Femur (tissue), 1 donor: ENCODE measurements around the gene PIEZO2.

ENCODE experiments used
- DNase-seq: peaks from one replicate; pipeline ENCODE4 v3.0.0-alpha.2; 2017

PIEZO2 gene

GRCh38 chr18:11055721-11056120, 93.6 kb downstream of the PIEZO2 start:
- no peak for DNase-seq

DNA sequence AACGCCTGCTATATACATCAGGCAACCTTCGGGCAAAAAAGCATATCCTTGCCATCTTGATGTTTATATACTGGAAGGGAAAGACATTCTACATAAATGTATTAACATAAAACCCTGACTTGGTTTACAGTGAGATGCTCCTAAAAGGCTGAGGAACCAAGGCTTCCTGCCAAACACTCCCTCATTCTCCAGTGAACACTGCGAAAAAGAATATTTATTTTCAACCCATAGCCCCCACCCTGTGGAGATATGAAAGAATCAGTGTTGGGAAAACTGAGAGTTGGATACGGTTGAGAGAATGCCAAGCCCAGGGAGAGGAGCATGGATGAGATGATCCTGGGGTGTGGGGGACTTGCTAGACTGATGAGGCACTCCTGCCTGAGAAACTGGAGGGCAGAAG, 94.9 kb downstream of the PIEZO2 start:
- DNase-seq = no peak

DNA sequence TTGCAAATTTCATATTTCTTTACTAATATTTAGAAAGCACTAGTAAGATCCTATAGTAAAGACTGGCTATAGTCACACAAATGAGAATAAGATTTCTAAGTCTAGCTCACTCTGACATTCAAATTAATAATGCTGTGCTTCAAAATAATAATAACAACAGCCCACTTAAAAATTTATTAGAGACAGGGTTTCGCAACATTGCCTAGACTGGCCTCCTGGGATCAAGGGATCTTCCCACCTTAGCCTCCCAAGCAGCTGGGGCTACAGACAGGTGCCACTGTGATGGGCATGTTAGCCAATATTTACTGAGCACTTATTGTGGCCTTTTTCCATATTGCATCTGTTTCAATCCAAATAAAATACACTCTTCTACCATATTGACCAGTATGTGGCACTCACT, 96.1 kb downstream of the PIEZO2 start:
- DNase-seq = no peak

GRCh38 chr18:11052800-11053199, 96.6 kb downstream of the PIEZO2 start:
- DNase-seq = no peak

GRCh38 chr18:11051462-11051861, 97.9 kb downstream of the PIEZO2 start:
- DNase-seq = no peak

- DNase-seq = no peak
These were observed 98.4 kb downstream of the PIEZO2 start for GRCh38 chr18:11050966-11051365.

- no peak for DNase-seq
These were observed 101.6 kb downstream of the PIEZO2 start for GRCh38 chr18:11047817-11048216.

GRCh38 chr18:11047156-11047555, 102.2 kb downstream of the PIEZO2 start:
- DNase-seq = no peak

DNA sequence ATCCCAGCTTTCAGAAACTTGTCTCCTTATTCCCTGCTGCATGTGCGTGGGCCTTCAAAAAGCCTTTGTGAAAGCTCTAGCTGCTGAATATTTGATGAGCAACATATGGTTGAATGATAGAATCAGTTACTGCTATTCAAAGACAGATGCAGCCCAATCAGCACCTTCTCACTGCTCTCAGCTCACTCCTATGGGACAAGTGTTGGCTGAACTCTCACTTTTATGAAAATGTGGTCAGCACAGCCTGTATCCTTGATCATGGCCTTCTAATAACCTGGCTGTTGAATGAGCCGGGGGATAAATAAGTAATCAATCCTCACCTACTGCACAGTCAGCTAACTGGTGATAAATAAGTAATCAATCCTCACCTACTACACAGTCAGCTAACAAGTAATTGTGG, 103.2 kb downstream of the PIEZO2 start:
- DNase-seq = no peak

DNA sequence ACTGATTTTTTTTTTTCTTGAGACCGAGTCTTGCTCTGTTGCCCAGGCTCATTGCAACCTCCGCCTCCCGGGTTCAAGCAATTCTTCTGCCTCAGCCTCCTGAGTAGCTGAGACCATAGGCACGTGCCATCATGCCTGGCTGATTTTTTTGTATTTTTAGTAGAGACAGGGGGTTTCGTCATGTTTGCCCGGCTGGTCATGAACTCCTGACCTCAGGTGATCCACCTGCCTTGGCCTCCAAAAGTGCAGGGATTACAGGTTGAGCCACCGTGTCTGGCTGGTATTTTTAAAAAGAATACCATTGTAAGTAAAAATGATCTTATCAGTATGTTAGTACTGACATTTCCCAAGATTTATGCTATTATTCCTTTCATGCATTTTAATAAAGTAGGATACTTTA, 105.7 kb downstream of the PIEZO2 start:
- no peak for DNase-seq

DNA sequence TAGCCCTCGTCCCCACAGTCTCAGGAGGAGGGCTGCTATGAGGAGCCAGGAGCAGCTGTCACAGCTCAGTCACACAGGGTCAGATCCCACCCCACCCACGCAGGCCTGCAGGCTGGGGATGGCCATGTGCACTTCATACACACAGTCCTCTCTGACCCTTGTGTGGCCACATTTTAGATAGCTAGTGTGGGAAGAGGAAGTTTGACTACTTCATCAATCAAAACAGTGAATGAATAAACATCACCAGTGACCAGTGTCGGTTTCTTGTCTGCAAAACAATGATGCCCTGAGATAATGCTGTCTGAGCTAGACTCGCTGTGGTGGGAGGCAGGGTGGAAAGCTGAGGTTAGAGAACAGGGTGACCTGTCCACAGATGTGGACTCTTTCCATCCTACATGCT, 107.1 kb downstream of the PIEZO2 start:
- DNase-seq = no peak

DNA sequence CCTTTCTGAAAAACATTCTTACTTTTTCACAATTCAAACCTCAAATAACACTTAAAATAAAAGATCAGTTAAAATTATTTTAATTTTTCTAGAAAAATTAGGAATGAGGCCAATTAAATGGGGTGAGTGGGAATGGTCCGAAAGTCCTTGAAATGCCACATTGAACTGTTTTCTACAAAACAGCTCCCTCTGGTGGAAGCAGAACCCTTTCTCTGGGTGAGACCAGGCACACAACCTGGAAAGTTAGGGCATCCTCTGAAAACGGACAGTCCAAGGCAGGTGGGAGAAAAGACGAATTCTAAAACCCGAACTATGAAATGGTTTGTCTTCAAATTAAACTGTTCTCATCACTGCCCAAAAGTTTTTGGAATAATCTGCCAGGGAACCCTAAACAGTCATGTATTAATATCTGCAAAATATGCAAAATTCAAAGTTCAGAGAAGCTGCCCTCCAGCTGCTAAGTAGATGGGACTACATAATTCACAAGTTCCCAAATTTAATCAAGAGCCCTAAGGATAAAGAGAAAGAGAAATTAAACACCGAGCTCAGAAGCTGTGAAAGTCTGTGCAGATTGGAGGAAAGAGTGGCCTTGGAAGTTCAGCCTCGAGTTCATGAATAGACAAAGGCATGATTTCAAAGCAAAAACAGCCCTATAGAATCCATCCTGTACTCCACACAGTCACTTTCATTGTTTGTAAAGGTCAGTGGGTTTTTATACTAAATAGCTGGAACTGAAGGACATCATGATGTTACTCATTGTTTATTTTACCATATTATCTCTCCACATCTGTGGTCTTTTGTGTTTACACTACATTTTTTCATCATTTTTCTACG, 108.3 kb downstream of the PIEZO2 start:
- peak; percentile 41 for DNase-seq

DNA sequence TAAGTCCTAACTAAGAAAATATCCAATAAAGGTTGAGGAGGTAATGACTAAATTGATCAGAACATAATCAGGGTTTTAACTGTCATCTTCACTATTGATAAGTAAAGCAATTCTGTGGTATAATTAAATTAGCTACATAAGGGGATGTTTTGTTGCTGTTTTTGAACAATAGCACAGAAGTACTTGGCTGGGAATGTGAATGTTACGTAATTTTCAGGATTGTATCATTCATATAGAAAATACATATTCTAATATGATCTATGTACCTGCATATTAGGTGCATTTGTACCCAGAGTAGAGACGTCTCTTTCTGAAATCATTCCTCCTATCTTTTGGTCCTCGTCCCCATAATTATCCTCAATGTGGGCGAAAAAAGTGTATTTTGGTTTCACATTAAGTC, 109.0 kb downstream of the PIEZO2 start:
- DNase-seq = no peak

DNA sequence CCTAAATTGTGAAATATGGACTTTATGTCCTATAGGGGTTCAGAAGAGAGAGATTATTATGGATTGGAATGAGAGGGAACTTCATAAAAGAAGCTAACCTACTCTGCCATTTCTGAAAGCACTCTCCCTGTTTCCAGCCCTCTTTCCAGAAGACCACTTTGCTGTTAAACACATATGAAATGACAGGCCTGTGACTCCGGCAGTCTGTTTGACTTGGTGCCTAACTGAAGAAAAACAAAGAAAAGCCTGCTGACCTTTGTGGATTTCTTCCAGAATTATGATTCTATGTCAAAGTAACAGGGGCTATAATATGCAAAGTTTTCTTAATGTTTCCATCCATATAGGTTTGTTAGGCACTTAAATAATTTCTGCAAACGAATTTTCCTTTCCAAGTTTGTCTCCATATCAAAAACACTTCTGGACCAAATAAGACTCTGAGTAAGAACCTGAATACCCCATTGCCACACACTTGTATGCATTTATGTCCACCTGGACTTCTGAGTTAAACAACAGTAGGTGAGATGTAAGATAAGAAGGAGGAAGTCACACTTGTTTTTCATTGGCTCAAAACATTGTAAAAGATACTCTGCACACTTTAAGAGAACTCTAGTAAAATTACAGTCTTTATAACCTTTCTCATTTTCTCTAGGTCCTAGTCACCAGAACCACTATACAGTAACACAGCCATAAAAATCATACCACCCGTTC, 111.7 kb downstream of the PIEZO2 start:
- DNase-seq = no peak

DNA sequence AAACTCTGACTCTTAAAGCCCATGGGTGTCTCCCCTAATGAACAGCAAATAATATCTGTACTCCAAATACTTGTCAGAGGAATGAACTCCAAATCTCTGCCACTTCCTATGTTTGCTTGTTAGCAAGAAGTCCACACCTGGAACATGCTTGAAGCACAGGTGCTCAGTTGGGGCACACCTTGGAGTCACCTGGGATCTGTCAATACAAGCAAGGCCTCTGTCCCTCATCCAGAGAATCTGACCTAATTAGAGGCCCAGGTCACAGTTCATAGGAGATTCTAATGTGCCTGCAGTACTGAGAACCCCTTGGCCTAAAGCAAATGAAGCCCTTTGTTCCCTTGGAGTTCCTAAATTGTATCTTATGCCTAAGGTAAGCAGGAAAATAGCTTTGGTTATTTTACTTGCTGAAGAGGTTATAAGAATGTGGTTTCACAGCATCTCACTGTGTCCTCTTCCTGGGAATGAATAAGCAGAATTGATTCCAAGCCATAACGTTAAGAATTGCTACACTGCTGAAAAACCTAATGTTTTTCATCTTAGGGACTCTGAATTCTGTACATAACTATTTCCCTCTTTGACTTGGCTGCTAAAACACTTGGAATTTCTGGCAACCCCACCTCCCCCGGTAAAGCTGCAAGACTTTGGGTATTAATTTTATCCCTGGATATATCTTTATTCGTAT, 113.4 kb downstream of the PIEZO2 start:
- DNase-seq = no peak

DNA sequence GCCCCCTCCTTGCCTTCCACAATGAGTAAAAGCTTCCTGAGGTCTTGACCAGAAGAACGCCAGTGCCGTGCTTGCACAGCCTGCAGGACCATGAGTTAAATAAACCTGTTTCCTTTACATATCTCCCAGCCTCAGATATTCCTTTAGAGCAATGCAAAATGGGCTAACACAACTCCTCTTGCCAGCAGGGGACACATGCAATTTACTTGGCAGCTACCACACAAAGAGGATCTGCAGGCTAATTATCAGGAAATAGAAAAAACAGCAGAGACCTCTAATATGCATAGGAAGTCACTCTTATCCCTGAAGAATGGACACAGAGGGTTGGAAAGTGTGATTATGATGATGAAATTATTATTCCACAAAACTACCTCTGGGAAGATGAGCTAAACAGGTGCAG, 114.0 kb downstream of the PIEZO2 start:
- DNase-seq = no peak

GRCh38 chr18:11034884-11035283, 114.5 kb downstream of the PIEZO2 start:
- no peak for DNase-seq

- DNase-seq = no peak
These were observed 115.9 kb downstream of the PIEZO2 start for GRCh38 chr18:11033503-11033902.

- DNase-seq = no peak
These were observed 117.4 kb downstream of the PIEZO2 start for GRCh38 chr18:11031966-11032365.

DNA sequence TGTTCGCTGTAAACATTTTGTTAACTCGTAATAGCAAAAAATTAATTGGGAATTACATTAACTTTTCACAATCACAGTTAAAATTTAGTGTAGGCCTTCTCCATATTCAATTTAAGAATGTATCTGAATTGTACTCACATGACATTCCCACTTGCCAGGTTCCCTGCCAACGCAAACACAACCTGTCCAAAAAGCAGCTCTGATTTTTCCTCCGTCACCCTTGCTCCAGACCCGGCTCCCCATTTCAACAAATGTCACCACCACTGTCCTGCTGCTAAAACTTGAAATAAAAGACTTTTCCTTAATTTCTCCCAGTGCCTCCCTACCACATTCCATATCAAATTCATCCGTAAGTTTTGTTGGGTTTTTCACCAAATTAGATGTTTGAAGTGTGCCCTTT, 120.3 kb downstream of the PIEZO2 start:
- no peak for DNase-seq

GRCh38 chr18:11027862-11028261, 121.5 kb downstream of the PIEZO2 start:
- DNase-seq = no peak

DNA sequence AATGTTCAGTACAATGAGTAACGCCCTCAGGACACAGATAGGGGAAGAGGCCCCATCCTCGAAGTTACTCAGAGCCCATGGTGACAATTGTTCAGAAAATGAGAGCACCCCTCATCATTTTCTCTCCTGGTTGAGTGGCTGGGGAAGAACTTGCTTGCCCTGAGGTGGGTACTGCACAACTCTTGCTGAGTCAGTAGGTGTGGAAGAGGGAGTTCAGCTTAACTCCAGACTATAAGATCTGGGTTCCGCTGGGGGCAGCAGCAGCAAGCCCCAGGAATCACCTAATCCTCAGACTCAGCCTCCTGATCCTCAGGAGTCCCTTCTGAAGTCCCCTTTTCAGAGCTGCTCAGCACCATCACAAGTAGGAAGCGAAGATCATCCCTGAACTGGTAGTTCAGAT, 123.7 kb downstream of the PIEZO2 start:
- DNase-seq = no peak

DNA sequence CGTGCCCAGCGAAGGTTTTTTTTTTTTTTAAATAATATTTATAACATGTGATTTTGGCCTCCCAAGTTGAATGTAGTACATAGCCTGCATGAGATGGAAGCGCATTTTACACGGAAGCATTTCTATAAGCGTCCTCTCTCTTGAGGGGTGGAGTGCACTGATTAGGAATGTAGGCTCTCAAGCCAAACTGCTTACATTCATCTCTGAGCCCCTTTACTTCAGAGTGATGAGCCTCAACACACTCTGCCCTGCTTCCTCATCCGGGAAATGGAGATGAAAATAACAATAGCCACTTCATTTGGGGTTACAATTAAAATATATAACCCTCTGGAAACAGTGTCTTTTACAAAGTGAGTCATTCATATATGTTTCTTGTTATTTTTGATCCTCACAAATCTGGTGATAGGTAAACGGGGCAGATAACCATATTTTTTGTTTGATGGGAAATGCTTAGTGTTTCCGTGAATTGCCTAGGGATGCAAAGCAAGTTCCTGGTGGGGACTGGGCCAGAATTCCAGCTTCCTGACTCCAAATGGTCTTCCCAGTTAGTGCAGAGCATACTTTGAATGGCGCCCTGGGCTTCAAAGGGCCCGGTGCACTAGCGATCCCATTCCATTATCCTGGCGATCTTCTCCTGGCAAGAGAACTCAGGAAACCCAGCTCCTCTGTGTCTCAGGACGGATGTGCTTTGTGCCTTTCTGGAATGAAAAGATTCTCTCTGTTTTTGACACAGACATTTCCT, 124.3 kb downstream of the PIEZO2 start:
- no peak for DNase-seq
